Measurements from ENCODE around the gene PKHD1. TPM values are rescaled to one million over a fixed set of nuclear protein-coding genes. Genes with fewer than 3 reads are reported as not detected.

Gene PKHD1
- total RNA-seq, 1 experiment from 2014 or later = 0.09 TPM

- H3K27me3 Mint-ChIP-seq (ENCODE audit: low read depth) = no peaks in the 10 kb centered on the region
- H3K36me3 Mint-ChIP-seq (ENCODE audit: insufficient read depth in 1 of 3, low read depth in 3 of 3) = no peaks in the 10 kb centered on the region
- WGBS (ENCODE audit: extremely low coverage, insufficient read length, low lambda C conversion rate) = no CpG with 5 or more reads among the region's 1 CpG
- Histone ChIP-seq H2AFZ (ENCODE audit: low read length) (no peak overlapping the region), H3K27ac (ENCODE audit: insufficient read length, low read depth, low read length) (no peak overlapping the region), H2BK5ac (ENCODE audit: insufficient read length, low read length) (no peak overlapping the region), H4K91ac (ENCODE audit: insufficient read length, low read depth, low read length) (no peak overlapping the region), H2BK12ac (ENCODE audit: insufficient read length, low read depth, low read length) (no peak overlapping the region), H3K9ac (ENCODE audit: extremely low read depth, insufficient read length, low read length) (no peak overlapping the region), H3K79me2 (ENCODE audit: insufficient read depth, low read length) (no peaks in the 10 kb centered on the region), H3K18ac (ENCODE audit: insufficient read length, low read depth, low read length) (no peak overlapping the region), H3K4me1 (ENCODE audit: insufficient read depth, low read length) (no peaks in the 10 kb centered on the region), H3K4me2 (ENCODE audit: insufficient read depth, insufficient read length, low read length) (no peak overlapping the region), H3K27me3 (ENCODE audit: insufficient read depth, low read length) (no peaks in the 10 kb centered on the region), H2BK20ac (ENCODE audit: low read depth, low read length, poor library complexity, severe bottlenecking) (no peak overlapping the region), H3K23me2 (ENCODE audit: insufficient read length, low read depth, low read length, poor library complexity, severe bottlenecking) (no peaks in the 10 kb centered on the region), H2AK5ac (ENCODE audit: insufficient read length, low read length) (no peak overlapping the region), H3K56ac (ENCODE audit: insufficient read length, low read depth, low read length) (no peak overlapping the region), H2BK120ac (ENCODE audit: low read depth, low read length, poor library complexity, severe bottlenecking) (no peak overlapping the region), H4K8ac (replicated peaks; ENCODE audit: insufficient read length, low read depth, low read length) (no peak overlapping the region), H2BK15ac (ENCODE audit: low read depth, low read length) (no peak overlapping the region), H3K14ac (ENCODE audit: insufficient read depth, low read length) (no peak overlapping the region), H3K9me3 (ENCODE audit: control insufficient read depth, low read depth, low read length) (no peaks in the 10 kb centered on the region), H3K79me1 (ENCODE audit: insufficient read depth, low read depth, low read length, poor library complexity, severe bottlenecking) (no peaks in the 10 kb centered on the region), H3K23ac (ENCODE audit: insufficient read length, low read depth, low read length) (no peak overlapping the region), H3T11ph (ENCODE audit: low read length) (no peak overlapping the region), H4K5ac (ENCODE audit: insufficient read length, low read depth, low read length) (no peak overlapping the region), H4K20me1 (ENCODE audit: control insufficient read depth, insufficient read depth, insufficient read length) (no peaks in the 10 kb centered on the region), H3K4ac (ENCODE audit: low read depth, low read length) (no peak overlapping the region)
- H3K4me1 Mint-ChIP-seq = no peaks in the 10 kb centered on the region
- H3K27ac Mint-ChIP-seq = no peak overlapping the region
- no peak for DNase-seq
- H3K4me3 Mint-ChIP-seq = no peak overlapping the region
- no peaks in the 10 kb centered on the region for H3K9me3 Mint-ChIP-seq
- TF ChIP-seq, protein P1, sequence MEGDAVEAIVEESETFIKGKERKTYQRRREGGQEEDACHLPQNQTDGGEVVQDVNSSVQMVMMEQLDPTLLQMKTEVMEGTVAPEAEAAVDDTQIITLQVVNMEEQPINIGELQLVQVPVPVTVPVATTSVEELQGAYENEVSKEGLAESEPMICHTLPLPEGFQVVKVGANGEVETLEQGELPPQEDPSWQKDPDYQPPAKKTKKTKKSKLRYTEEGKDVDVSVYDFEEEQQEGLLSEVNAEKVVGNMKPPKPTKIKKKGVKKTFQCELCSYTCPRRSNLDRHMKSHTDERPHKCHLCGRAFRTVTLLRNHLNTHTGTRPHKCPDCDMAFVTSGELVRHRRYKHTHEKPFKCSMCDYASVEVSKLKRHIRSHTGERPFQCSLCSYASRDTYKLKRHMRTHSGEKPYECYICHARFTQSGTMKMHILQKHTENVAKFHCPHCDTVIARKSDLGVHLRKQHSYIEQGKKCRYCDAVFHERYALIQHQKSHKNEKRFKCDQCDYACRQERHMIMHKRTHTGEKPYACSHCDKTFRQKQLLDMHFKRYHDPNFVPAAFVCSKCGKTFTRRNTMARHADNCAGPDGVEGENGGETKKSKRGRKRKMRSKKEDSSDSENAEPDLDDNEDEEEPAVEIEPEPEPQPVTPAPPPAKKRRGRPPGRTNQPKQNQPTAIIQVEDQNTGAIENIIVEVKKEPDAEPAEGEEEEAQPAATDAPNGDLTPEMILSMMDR (conservative IDR thresholded peaks at IDR 0.05) = no peak
These were observed 471.2 kb downstream of the PKHD1 start for GRCh38 chr6:51616243-51616642.
